NB4 (cell line): Measurements from ENCODE around the gene DNM1L.

Experiments
- CTCF ChIP-seq: IDR thresholded peaks from one replicate; pipeline ENCODE4 v1.5.1; 2012; ENCODE audit warnings: low read depth, low read length
- MAX ChIP-seq: IDR thresholded peaks from 2 replicates; pipeline ENCODE4 v1.6.1; 2011; ENCODE audit warnings: low read depth, low read length
- MYC ChIP-seq: IDR thresholded peaks from 2 replicates; pipeline ENCODE4 v1.6.1; 2011; ENCODE audit warnings: low read depth, low read length
- POLR2A ChIP-seq: IDR thresholded peaks from 2 replicates; pipeline ENCODE4 v1.6.1; 2011; ENCODE audit warnings: mild to moderate bottlenecking; ENCODE audit not compliant: insufficient read length; ENCODE audit errors: extremely low read depth

- TF ChIP-seq CTCF (no peak), MAX (no peak), POLR2A (no peak), MYC (no peak)
Measured at GRCh38 chr12:32706335-32707024, 27.4 kb downstream of the DNM1L start.
